H9 (cell line): ENCODE data around the gene TOR3A. TPM values are rescaled to one million over a fixed set of nuclear protein-coding genes. Genes with fewer than 3 reads are reported as not detected.

ENCODE experiments used
- DNase-seq: peaks from one replicate; pipeline ENCODE4 v3.0.0-alpha.2; 2017
- H2AFZ ChIP-seq: one replicate; pipeline ENCODE4 v1.6.1; 2013; ENCODE audit warnings: mild to moderate bottlenecking, low read length, control low read depth, moderate library complexity
- H2AK5ac ChIP-seq: 2 replicates; pipeline ENCODE4 v1.6.1; 2013; ENCODE audit warnings: low read length, control low read depth, mixed read lengths; ENCODE audit not compliant: insufficient read length
- H2BK120ac ChIP-seq: one replicate; pipeline ENCODE4 v1.6.1; 2013; ENCODE audit warnings: low read depth, mild to moderate bottlenecking, low read length, control low read depth, inconsistent platforms; ENCODE audit not compliant: poor library complexity, severe bottlenecking
- H2BK12ac ChIP-seq: 2 replicates; pipeline ENCODE4 v1.6.1; 2013; ENCODE audit warnings: low read length, control low read depth, mixed read lengths, low read depth; ENCODE audit not compliant: insufficient read length
- H2BK15ac ChIP-seq: 2 replicates; pipeline ENCODE4 v1.6.1; 2013; ENCODE audit warnings: low read depth, low read length, control low read depth
- H2BK20ac ChIP-seq: one replicate; pipeline ENCODE4 v1.6.1; 2013; ENCODE audit warnings: low read depth, mild to moderate bottlenecking, low read length, control low read depth, inconsistent platforms; ENCODE audit not compliant: poor library complexity, severe bottlenecking
- H2BK5ac ChIP-seq: 2 replicates; pipeline ENCODE4 v1.6.1; 2013; ENCODE audit warnings: low read length, control low read depth, mixed read lengths; ENCODE audit not compliant: insufficient read length
- H3K14ac ChIP-seq: 2 replicates; pipeline ENCODE4 v1.6.1; 2013; ENCODE audit warnings: low read length, control low read depth; ENCODE audit not compliant: insufficient read depth
- H3K18ac ChIP-seq: 2 replicates; pipeline ENCODE4 v1.6.1; 2013; ENCODE audit warnings: low read depth, mild to moderate bottlenecking, mixed read lengths, low read length, control low read depth; ENCODE audit not compliant: insufficient read length
- H3K23ac ChIP-seq: 2 replicates; pipeline ENCODE4 v1.6.1; 2013; ENCODE audit warnings: low read length, control low read depth, mixed read lengths, low read depth; ENCODE audit not compliant: insufficient read length
- H3K23me2 ChIP-seq: 2 replicates; pipeline ENCODE4 v1.6.1; 2013; ENCODE audit warnings: low read depth, mild to moderate bottlenecking, mixed read lengths, low read length, control low read depth; ENCODE audit not compliant: insufficient read length, poor library complexity, severe bottlenecking
- H3K27ac ChIP-seq: 2 replicates; pipeline ENCODE4 v1.5.1; 2013; ENCODE audit warnings: low read length, control low read depth, mixed read lengths, low read depth; ENCODE audit not compliant: insufficient read length
- H3K27me3 ChIP-seq: 2 replicates; pipeline ENCODE4 v1.6.1; 2013; ENCODE audit warnings: low read length, control low read depth, inconsistent platforms; ENCODE audit not compliant: insufficient read depth
- H3K4ac ChIP-seq: 2 replicates; pipeline ENCODE4 v1.6.1; 2013; ENCODE audit warnings: low read depth, mild to moderate bottlenecking, control low read depth, inconsistent platforms, low read length, moderate library complexity
- H3K4me1 ChIP-seq: 2 replicates; pipeline ENCODE4 v1.6.1; 2013; ENCODE audit warnings: low read length, control low read depth, inconsistent platforms; ENCODE audit not compliant: insufficient read depth
- H3K4me2 ChIP-seq: 2 replicates; pipeline ENCODE4 v1.6.1; 2013; ENCODE audit warnings: low read length, control low read depth, mixed read lengths; ENCODE audit not compliant: insufficient read length, insufficient read depth
- H3K56ac ChIP-seq: 2 replicates; pipeline ENCODE4 v1.6.1; 2013; ENCODE audit warnings: low read depth, mild to moderate bottlenecking, mixed read lengths, low read length, control low read depth; ENCODE audit not compliant: insufficient read length
- H3K79me1 ChIP-seq: 2 replicates; pipeline ENCODE4 v1.6.1; 2013; ENCODE audit warnings: low read depth, mild to moderate bottlenecking, moderate library complexity, low read length, control low read depth, inconsistent platforms; ENCODE audit not compliant: insufficient read depth, poor library complexity, severe bottlenecking
- H3K79me2 ChIP-seq: 2 replicates; pipeline ENCODE4 v1.6.1; 2013; ENCODE audit warnings: low read length, control low read depth, inconsistent platforms; ENCODE audit not compliant: insufficient read depth
- H3K9ac ChIP-seq: 2 replicates; pipeline ENCODE4 v1.6.1; 2013; ENCODE audit warnings: low read length, control low read depth, mixed read lengths; ENCODE audit not compliant: insufficient read length; ENCODE audit errors: extremely low read depth
- H3K9me3 ChIP-seq: one replicate; pipeline ENCODE4 v1.6.1; 2013; ENCODE audit warnings: low read depth, low read length, inconsistent platforms; ENCODE audit not compliant: control insufficient read depth
- H3T11ph ChIP-seq: one replicate; pipeline ENCODE4 v1.6.1; 2013; ENCODE audit warnings: mild to moderate bottlenecking, low read length, control low read depth, inconsistent platforms
- H4K20me1 ChIP-seq: one replicate; pipeline ENCODE4 v1.6.1; 2013; ENCODE audit not compliant: control insufficient read depth, insufficient read length, insufficient read depth
- H4K5ac ChIP-seq: 2 replicates; pipeline ENCODE4 v1.6.1; 2013; ENCODE audit warnings: low read depth, mild to moderate bottlenecking, mixed read lengths, low read length, control low read depth; ENCODE audit not compliant: insufficient read length
- H4K8ac ChIP-seq: replicated peaks from 2 replicates; pipeline ENCODE4 v1.6.1; 2013; ENCODE audit warnings: low read length, control low read depth, mixed read lengths, low read depth; ENCODE audit not compliant: insufficient read length
- H4K91ac ChIP-seq: 2 replicates; pipeline ENCODE4 v1.6.1; 2013; ENCODE audit warnings: low read depth, mild to moderate bottlenecking, moderate library complexity, mixed read lengths, low read length, control low read depth; ENCODE audit not compliant: insufficient read length
- H3K27ac Mint-ChIP-seq, 3 experiments: 2 replicates in 2 of 3; 3 replicates in 1 of 3; pipeline ENCODE4 v1.8.0; 2020 to 2021; ENCODE audit warnings: mixed read lengths in 3 of 3, mild to moderate bottlenecking in 1 of 3, moderate library complexity in 1 of 3
- H3K27me3 Mint-ChIP-seq: 2 replicates; pipeline ENCODE4 v1.8.0; 2021; ENCODE audit warnings: low read depth, mild to moderate bottlenecking, moderate library complexity, mixed read lengths
- H3K36me3 Mint-ChIP-seq, 3 experiments: 2 replicates in 2 of 3; 3 replicates in 1 of 3; pipeline ENCODE4 v1.8.0; 2020 to 2021; ENCODE audit warnings: low read depth in 3 of 3, mixed read lengths in 3 of 3; ENCODE audit not compliant: insufficient read depth in 1 of 3
- H3K4me1 Mint-ChIP-seq, 2 experiments: 2 replicates each; pipeline ENCODE4 v1.8.0; 2020; ENCODE audit warnings: mixed read lengths in 2 of 2
- H3K4me3 Mint-ChIP-seq, 2 experiments: 2 replicates in 1 of 2; 3 replicates in 1 of 2; pipeline ENCODE4 v1.8.0; 2020 to 2021; ENCODE audit warnings: mild to moderate bottlenecking in 2 of 2, mixed read lengths in 2 of 2, moderate library complexity in 1 of 2
- H3K9me3 Mint-ChIP-seq, 2 experiments: 2 replicates in 1 of 2; 3 replicates in 1 of 2; pipeline ENCODE4 v1.8.0; 2020; ENCODE audit warnings: mild to moderate bottlenecking in 2 of 2, mixed read lengths in 2 of 2, moderate library complexity in 1 of 2
- WGBS: extraction: QIAGEN DNeasy Blood & Tissue Kit; methylation state at CpG from one replicate; pipeline ENCODE4 v1.1.7; 2013; ENCODE audit warnings: missing lambda C conversion rate, low lambda C conversion rate, mixed read lengths; ENCODE audit not compliant: insufficient read length; ENCODE audit errors: extremely low coverage; 5-methylcytosine and 5-hydroxymethylcytosine counted together
- total RNA-seq: library from RNA; stranded (reverse); gene quantifications from 2 replicates; pipeline ENCODE4 v1.2.1, GENCODE V29; 2021
- TF ChIP-seq, protein P1 (sequence below): fragments of 200-600 bp; sonication (generic); conservative IDR thresholded peaks from 3 replicates; pipeline ENCODE4 v1.8.0; 2021; ENCODE audit warnings: antibody characterized with exemption, mild to moderate bottlenecking

TOR3A gene
- total RNA-seq, 1 experiment from 2014 or later = 27.3 TPM

DNA sequence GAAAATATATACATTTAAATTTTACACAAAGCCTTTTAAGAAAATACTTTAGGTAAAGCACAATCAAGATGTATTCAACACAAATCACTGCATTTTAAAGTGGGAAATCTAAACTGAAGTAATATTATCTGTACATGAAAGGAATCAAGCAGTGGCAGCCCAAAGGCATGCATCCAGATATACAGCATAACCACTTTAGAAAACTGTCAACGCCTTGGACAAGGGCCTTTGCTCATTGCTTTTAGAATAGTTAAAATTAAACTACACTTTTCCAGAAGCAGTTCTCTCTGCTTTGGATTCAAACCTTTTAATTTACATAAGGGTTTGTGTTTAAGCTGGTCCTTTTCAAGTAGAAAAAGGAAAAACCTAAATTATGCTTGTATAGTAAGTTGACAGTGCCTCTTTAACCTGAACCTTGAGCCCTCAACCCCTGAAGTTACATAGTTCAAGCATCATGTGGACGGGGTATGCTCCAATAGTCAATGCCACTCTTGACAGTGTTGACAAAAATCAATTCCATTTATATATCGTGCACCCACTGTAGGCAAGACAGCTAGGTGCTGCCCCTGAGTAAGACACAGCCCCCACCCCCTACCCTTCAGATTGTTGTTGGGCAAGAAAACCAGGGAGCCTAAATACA lies 22.9 kb downstream of the TOR3A start:
- H2BK5ac ChIP-seq = no peak overlapping the region
- H2BK12ac ChIP-seq = no peak overlapping the region
- Mint-ChIP-seq H3K27me3 (no peaks in the 10 kb centered on the region; the same call in 1 of the 2 replicates), H3K27ac (no peak overlapping the region), H3K9me3 (no peaks in the 10 kb centered on the region), H3K36me3 (peaks cover 10 to 38% (median 25%) of the 10 kb centered on the region in 3 experiments; a peak in 6 of 7 replicates), H3K4me1 (peaks cover 17 to 18% of the 10 kb centered on the region in 2 experiments), H3K4me3 (no peak overlapping the region)
- WGBS = no CpG with 5 or more reads among the region's 3 CpGs
- no peak overlapping the region for H2BK120ac ChIP-seq
- no peak overlapping the region for H3K9ac ChIP-seq
- no peak overlapping the region for H3K4ac ChIP-seq
- TF ChIP-seq, protein P1, sequence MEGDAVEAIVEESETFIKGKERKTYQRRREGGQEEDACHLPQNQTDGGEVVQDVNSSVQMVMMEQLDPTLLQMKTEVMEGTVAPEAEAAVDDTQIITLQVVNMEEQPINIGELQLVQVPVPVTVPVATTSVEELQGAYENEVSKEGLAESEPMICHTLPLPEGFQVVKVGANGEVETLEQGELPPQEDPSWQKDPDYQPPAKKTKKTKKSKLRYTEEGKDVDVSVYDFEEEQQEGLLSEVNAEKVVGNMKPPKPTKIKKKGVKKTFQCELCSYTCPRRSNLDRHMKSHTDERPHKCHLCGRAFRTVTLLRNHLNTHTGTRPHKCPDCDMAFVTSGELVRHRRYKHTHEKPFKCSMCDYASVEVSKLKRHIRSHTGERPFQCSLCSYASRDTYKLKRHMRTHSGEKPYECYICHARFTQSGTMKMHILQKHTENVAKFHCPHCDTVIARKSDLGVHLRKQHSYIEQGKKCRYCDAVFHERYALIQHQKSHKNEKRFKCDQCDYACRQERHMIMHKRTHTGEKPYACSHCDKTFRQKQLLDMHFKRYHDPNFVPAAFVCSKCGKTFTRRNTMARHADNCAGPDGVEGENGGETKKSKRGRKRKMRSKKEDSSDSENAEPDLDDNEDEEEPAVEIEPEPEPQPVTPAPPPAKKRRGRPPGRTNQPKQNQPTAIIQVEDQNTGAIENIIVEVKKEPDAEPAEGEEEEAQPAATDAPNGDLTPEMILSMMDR = no peak
- no peak overlapping the region for H2BK15ac ChIP-seq
- no peak overlapping the region for H3K18ac ChIP-seq
- H3K79me1 ChIP-seq = no peaks in the 10 kb centered on the region
- no peak overlapping the region for H3K56ac ChIP-seq
- DNase-seq = no peak
- no peaks in the 10 kb centered on the region for H3K79me2 ChIP-seq
- no peak overlapping the region for H4K8ac ChIP-seq
- no peak overlapping the region for H4K5ac ChIP-seq
- H4K20me1 ChIP-seq = no peaks in the 10 kb centered on the region
- no peak overlapping the region for H3K14ac ChIP-seq
- H3K23ac ChIP-seq = no peak overlapping the region
- no peak overlapping the region for H2AFZ ChIP-seq
- no peak overlapping the region for H3T11ph ChIP-seq
- H2AK5ac ChIP-seq = no peak overlapping the region
- H3K27me3 ChIP-seq = no peaks in the 10 kb centered on the region
- no peak overlapping the region for H2BK20ac ChIP-seq
- no peaks in the 10 kb centered on the region for H3K9me3 ChIP-seq
- no peak overlapping the region for H4K91ac ChIP-seq
- H3K4me1 ChIP-seq = peaks cover 2% of the 10 kb centered on the region; the same call in 1 of the 2 replicates
- no peak overlapping the region for H3K4me2 ChIP-seq
- H3K23me2 ChIP-seq = no peaks in the 10 kb centered on the region
- no peak overlapping the region for H3K27ac ChIP-seq
